Ishikawa (cell line): Measurements from ENCODE around the gene OR52E1.

ENCODE experiments used
- CREB1 ChIP-seq: IDR thresholded peaks from 2 replicates; pipeline ENCODE4 v1.6.1; 2012; ENCODE audit warnings: low read depth
- NFIC ChIP-seq: IDR thresholded peaks from 2 replicates; pipeline ENCODE4 v1.6.1; 2012
- RAD21 ChIP-seq: IDR thresholded peaks from 2 replicates; pipeline ENCODE4 v1.6.1; 2012; ENCODE audit warnings: low read depth
- TAF1 ChIP-seq: IDR thresholded peaks from 2 replicates; pipeline ENCODE4 v1.6.1; 2012; ENCODE audit warnings: low read depth, mild to moderate bottlenecking
- ZBTB7A ChIP-seq: IDR thresholded peaks from 2 replicates; pipeline ENCODE4 v1.6.1; 2012; ENCODE audit warnings: low read depth

DNA sequence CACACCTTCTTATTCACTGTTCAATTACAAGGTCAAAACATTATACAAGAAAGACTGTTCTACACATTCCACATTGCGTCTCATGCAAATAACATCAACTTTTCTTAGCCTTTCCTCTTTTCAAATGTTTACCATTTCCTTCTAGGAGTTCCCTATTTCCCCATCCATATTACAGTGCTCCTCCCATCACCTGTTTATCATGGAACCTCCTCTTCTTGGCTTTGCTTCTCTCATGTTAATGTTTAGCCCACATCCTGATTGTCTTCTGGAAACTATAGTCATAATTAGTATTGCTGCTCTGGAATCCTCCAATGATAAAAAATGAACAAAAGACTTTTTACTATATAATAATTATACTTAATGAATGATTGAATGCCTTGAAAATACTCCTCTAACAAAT, 21.3 kb downstream of the OR52E1 start:
- TF ChIP-seq ZBTB7A = no peak
- no peak for TF ChIP-seq TAF1
- TF ChIP-seq CREB1 = no peak
- TF ChIP-seq RAD21 = no peak
- TF ChIP-seq NFIC = no peak
